ENCODE results near the gene FBXO36. TPM values are rescaled to one million over a fixed set of nuclear protein-coding genes. Genes with fewer than 3 reads are reported as not detected.
"Not testable (repeated sequence)": the region's sequence is repeated elsewhere in the genome, so short reads cannot be mapped to it uniquely, and the experiment has no call there.

Gene FBXO36
- total and polyA plus RNA-seq, 2 of the 13 experiments (the other 11 are each of a cell fraction or from before 2014, with no cell fraction given): 2.8 TPM

DNA sequence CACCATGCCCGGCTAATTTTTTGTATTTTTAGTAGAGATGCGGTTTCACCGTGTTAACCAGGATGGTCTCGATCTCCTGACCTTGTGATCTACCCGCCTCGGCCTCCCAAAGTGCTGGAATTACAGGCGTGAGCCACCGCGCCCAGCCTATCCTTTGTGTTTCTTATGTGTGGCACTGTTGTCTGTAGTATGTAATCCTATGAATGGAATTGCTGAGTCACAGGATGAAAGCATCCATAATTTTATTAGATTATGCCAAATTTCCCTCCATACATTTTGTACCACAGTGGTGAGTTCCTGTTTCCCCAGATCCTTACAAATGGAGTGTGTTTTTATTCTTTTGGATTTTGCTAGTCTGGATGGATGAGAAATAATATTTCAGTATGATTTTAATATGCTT lies 41.3 kb downstream of the FBXO36 start:
- H2AFZ ChIP-seq (ENCODE audit: low read length); H3K9me3 ChIP-seq (ENCODE audit: low read length); DNase-seq (ENCODE audit: low spot score); H3K4me1 ChIP-seq (ENCODE audit: insufficient read depth, low read length); H3K36me3 ChIP-seq (replicated peaks in 1 of 2; ENCODE audit: control insufficient read depth in 1 of 2, insufficient read depth in 2 of 2, low read length in 2 of 2); in situ Hi-C loops (cut with HindIII; ENCODE audit: extremely low pct_ligation_motif_present, low pct_unique_long_range_greater_than_20kb); CTCF ChIA-PET (ENCODE audit: low intra/inter-chr PET ratio, low total read pairs); H3K79me2 ChIP-seq (ENCODE audit: insufficient read depth, low read length); BruUV-seq (replicated peaks); ATAC-seq; H3K4me3 ChIP-seq (replicated peaks in 1 of 3; ENCODE audit: insufficient read depth in 1 of 3, low read depth in 2 of 3, low read length in 3 of 3); H3K27ac ChIP-seq (ENCODE audit: extremely low read length, insufficient read depth, low read length); POLR2A ChIA-PET; H3K27me3 ChIP-seq (ENCODE audit: control insufficient read depth in 1 of 2, insufficient read depth in 2 of 2, low read length in 2 of 2); H3K4me2 ChIP-seq (ENCODE audit: low read depth, low read length); H4K20me1 ChIP-seq (ENCODE audit: insufficient read depth, low read length); FAIRE-seq; intact Hi-C loops (cut with micrococcal nuclease; ENCODE audit: unreplicated experiment); H3K9ac ChIP-seq (ENCODE audit: insufficient read depth, low read depth, low read length): not testable (repeated sequence)
- 0 out of 2 replicates have a peak, but pooled peaks have one; percentile 29 for TF ChIP-seq NFE2L2 (IDR thresholded peaks at IDR 0.05; ENCODE audit: low read length)
- WGBS (ENCODE audit: low lambda C conversion rate): 93% methylated on average over 9 of the region's 9 CpGs

DNA sequence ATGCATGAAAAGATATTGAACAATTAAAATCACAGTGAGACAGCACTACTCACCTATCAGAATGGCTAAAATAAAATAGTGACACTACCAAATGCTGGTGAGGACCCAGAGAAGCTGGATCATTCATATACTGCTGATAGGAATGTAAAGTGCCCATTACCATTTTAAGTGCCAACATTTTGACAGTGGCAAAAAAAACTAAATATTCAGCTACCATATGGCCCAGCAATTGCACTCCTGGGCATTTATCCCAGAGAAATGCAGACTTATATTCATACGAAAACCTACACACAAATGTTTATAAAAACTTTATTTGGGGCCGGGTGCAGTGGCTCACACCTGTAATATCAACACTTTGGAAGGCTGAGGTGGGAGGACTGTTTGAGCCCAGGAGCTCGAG lies 47.6 kb downstream of the FBXO36 start:
- H2AFZ ChIP-seq (ENCODE audit: low read length): no peak overlapping the region
- DNase-seq (ENCODE audit: low spot score) (no peak), FAIRE-seq (no peak), ATAC-seq (no peak)
- BruUV-seq (replicated peaks): no TSS peak
- no peaks in the 10 kb centered on the region for H3K79me2 ChIP-seq (ENCODE audit: insufficient read depth, low read length)
- TF ChIP-seq ZNF772 (CRISPR knock-in tag; IDR thresholded peaks at IDR 0.05) (no peak), HNF4A (CRISPR knock-in tag; IDR thresholded peaks at IDR 0.05) (no peak), PPARG (CRISPR knock-in tag; conservative IDR thresholded peaks at IDR 0.05) (no peak), KAT2B (IDR thresholded peaks at IDR 0.05; ENCODE audit: borderline replicate concordance, low read depth, low read length) (no peak), MEIS2 (CRISPR knock-in tag; IDR thresholded peaks at IDR 0.05) (no peak), ZNF414 (CRISPR knock-in tag; IDR thresholded peaks at IDR 0.05) (no peak), SOX13 (IDR thresholded peaks at IDR 0.05) (no peak), SOX13 (CRISPR knock-in tag; conservative IDR thresholded peaks at IDR 0.05 in 1 of 2, IDR thresholded peaks at IDR 0.05 in 1 of 2) (no peak), CREM (IDR thresholded peaks at IDR 0.05) (no peak), CREM (CRISPR knock-in tag; IDR thresholded peaks at IDR 0.05) (no peak), HNRNPL (IDR thresholded peaks at IDR 0.05; ENCODE audit: low read depth, low read length) (no peak)
- intact Hi-C loops (cut with micrococcal nuclease; ENCODE audit: unreplicated experiment) (no loop called here), in situ Hi-C loops (cut with HindIII; ENCODE audit: extremely low pct_ligation_motif_present, low pct_unique_long_range_greater_than_20kb) (no loop called here)
- no peaks in the 10 kb centered on the region for H3K9me3 ChIP-seq (ENCODE audit: low read length)
- POLR2A ChIA-PET: no interaction called here
- H3K9ac ChIP-seq (ENCODE audit: insufficient read depth, low read depth, low read length): no peak overlapping the region
- CTCF ChIA-PET (ENCODE audit: low intra/inter-chr PET ratio, low total read pairs): no interaction called here
- no peak overlapping the region for H3K4me3 ChIP-seq (replicated peaks in 1 of 3; ENCODE audit: insufficient read depth in 1 of 3, low read depth in 2 of 3, low read length in 3 of 3)
- 69% methylated on average over 3 of the region's 3 CpGs for WGBS (ENCODE audit: low lambda C conversion rate)
- no peaks in the 10 kb centered on the region for H3K4me1 ChIP-seq (ENCODE audit: insufficient read depth, low read length)
- no peak overlapping the region for H3K4me2 ChIP-seq (ENCODE audit: low read depth, low read length)
- H4K20me1 ChIP-seq (ENCODE audit: insufficient read depth, low read length): no peaks in the 10 kb centered on the region
- no peaks in the 10 kb centered on the region for H3K36me3 ChIP-seq (replicated peaks in 1 of 2; ENCODE audit: control insufficient read depth in 1 of 2, insufficient read depth in 2 of 2, low read length in 2 of 2)
- no peaks in the 10 kb centered on the region for H3K27me3 ChIP-seq (ENCODE audit: control insufficient read depth in 1 of 2, insufficient read depth in 2 of 2, low read length in 2 of 2)
- no peak overlapping the region for H3K27ac ChIP-seq (ENCODE audit: extremely low read length, insufficient read depth, low read length)

Measured in HepG2 (cell line).